ENCODE measurements around the gene SV2C.

The SV2C gene

GRCh38 chr5:76400466-76400865, 317.3 kb downstream of the SV2C start:
- peaks cover 6% of the 10 kb centered on the region for H3K79me2 ChIP-seq (ENCODE audit: insufficient read depth, low read length)
- no peaks in the 10 kb centered on the region for H3K36me3 ChIP-seq (ENCODE audit: insufficient read depth, low read length)
- no peak overlapping the region for H3K4me2 ChIP-seq (ENCODE audit: low read depth, low read length, poor library complexity, severe bottlenecking)
- no peaks in the 10 kb centered on the region for H3K27me3 ChIP-seq (ENCODE audit: insufficient read depth, low read length, poor library complexity, severe bottlenecking)
- TF ChIP-seq EZH2phosphoT487 (IDR thresholded peaks at IDR 0.05; ENCODE audit: borderline replicate concordance) (no peak), CTCF (conservative IDR thresholded peaks at IDR 0.05; ENCODE audit: low read length) (no peak)
- H3K4me3 ChIP-seq (ENCODE audit: low read length, poor library complexity, severe bottlenecking): no peak overlapping the region
- H2AFZ ChIP-seq (ENCODE audit: low read length): no peak overlapping the region
- peaks cover 32% of the 10 kb centered on the region for H3K4me1 ChIP-seq (ENCODE audit: insufficient read depth, low read length, poor library complexity, severe bottlenecking)
- no peak overlapping the region for H3K9ac ChIP-seq (ENCODE audit: low read depth, low read length, poor library complexity, severe bottlenecking)
- peaks cover 5% of the 10 kb centered on the region for H4K20me1 ChIP-seq (ENCODE audit: insufficient read depth, low read length, poor library complexity, severe bottlenecking)
- H3K9me3 ChIP-seq (ENCODE audit: insufficient read depth, low read depth, low read length): no peaks in the 10 kb centered on the region
- peaks cover 24% of the 10 kb centered on the region; the same call in 1 of the 2 replicates for H3F3A ChIP-seq (ENCODE audit: low read depth)
- no peaks in the 10 kb centered on the region for H3K9me2 ChIP-seq (replicated peaks; ENCODE audit: low read depth, low read length)

GRCh38 chr5:76401801-76402250, 318.6 kb downstream of the SV2C start:
- TF ChIP-seq CTCF (conservative IDR thresholded peaks at IDR 0.05; ENCODE audit: low read length) (no peak), EZH2phosphoT487 (IDR thresholded peaks at IDR 0.05; ENCODE audit: borderline replicate concordance) (no peak)
- H3K4me2 ChIP-seq (ENCODE audit: low read depth, low read length, poor library complexity, severe bottlenecking): peak overlapping the region; percentile 89

GRCh38 chr5:76402251-76402885, 319.2 kb downstream of the SV2C start:
- Histone ChIP-seq H3F3A (ENCODE audit: low read depth) (peaks cover 24% of the 10 kb centered on the region; the same call in 1 of the 2 replicates), H3K9me2 (replicated peaks; ENCODE audit: low read depth, low read length) (no peaks in the 10 kb centered on the region), H3K9me3 (ENCODE audit: insufficient read depth, low read depth, low read length) (no peaks in the 10 kb centered on the region), H2AFZ (ENCODE audit: low read length) (peak overlapping the region; percentile 71), H3K4me2 (ENCODE audit: low read depth, low read length, poor library complexity, severe bottlenecking) (peak overlapping the region; percentile 89), H4K20me1 (ENCODE audit: insufficient read depth, low read length, poor library complexity, severe bottlenecking) (peaks cover 24% of the 10 kb centered on the region), H3K4me1 (ENCODE audit: insufficient read depth, low read length, poor library complexity, severe bottlenecking) (peaks cover 51% of the 10 kb centered on the region), H3K36me3 (ENCODE audit: insufficient read depth, low read length) (no peaks in the 10 kb centered on the region), H3K27me3 (ENCODE audit: insufficient read depth, low read length, poor library complexity, severe bottlenecking) (no peaks in the 10 kb centered on the region), H3K79me2 (ENCODE audit: insufficient read depth, low read length) (peaks cover 25% of the 10 kb centered on the region), H3K4me3 (ENCODE audit: low read length, poor library complexity, severe bottlenecking) (peak overlapping the region; percentile 92), H3K9ac (ENCODE audit: low read depth, low read length, poor library complexity, severe bottlenecking) (peak overlapping the region; percentile 96)
- TF ChIP-seq CTCF (conservative IDR thresholded peaks at IDR 0.05; ENCODE audit: low read length) (no peak), EZH2phosphoT487 (IDR thresholded peaks at IDR 0.05; ENCODE audit: borderline replicate concordance) (no peak)

More at GRCh38 chr5:76401801-76402250, 318.6 kb downstream of the SV2C start:
- Histone ChIP-seq H3K4me3 (ENCODE audit: low read length, poor library complexity, severe bottlenecking) (peak overlapping the region; percentile 92), H4K20me1 (ENCODE audit: insufficient read depth, low read length, poor library complexity, severe bottlenecking) (peaks cover 19% of the 10 kb centered on the region), H3K9me2 (replicated peaks; ENCODE audit: low read depth, low read length) (no peaks in the 10 kb centered on the region), H3K9ac (ENCODE audit: low read depth, low read length, poor library complexity, severe bottlenecking) (peak overlapping the region; percentile 96), H3K27me3 (ENCODE audit: insufficient read depth, low read length, poor library complexity, severe bottlenecking) (no peaks in the 10 kb centered on the region), H3K79me2 (ENCODE audit: insufficient read depth, low read length) (peaks cover 19% of the 10 kb centered on the region), H3K36me3 (ENCODE audit: insufficient read depth, low read length) (no peaks in the 10 kb centered on the region), H3F3A (ENCODE audit: low read depth) (peaks cover 24% of the 10 kb centered on the region; the same call in 1 of the 2 replicates), H3K9me3 (ENCODE audit: insufficient read depth, low read depth, low read length) (no peaks in the 10 kb centered on the region), H3K4me1 (ENCODE audit: insufficient read depth, low read length, poor library complexity, severe bottlenecking) (peaks cover 45% of the 10 kb centered on the region), H2AFZ (ENCODE audit: low read length) (0 out of 2 replicates have a peak overlapping the region, but pooled peaks have one; percentile 5)

Data from Loucy (cell line).